ENCODE measurements around the gene LCN12. TPM values are rescaled to one million over a fixed set of nuclear protein-coding genes. Genes with fewer than 3 reads are reported as not detected.

Gene LCN12
- total RNA-seq, 1 experiment from 2014 or later: 2.1 TPM

GRCh38 chr9:136936645-136937170 lies 15.4 kb upstream of the LCN12 start:
- Mint-ChIP-seq H3K9me3 (no peaks in the 10 kb centered on the region), H3K4me1 (peaks cover 8 to 16% of the 10 kb centered on the region in 2 experiments), H3K4me3 (no peak overlapping the region), H3K27me3 (ENCODE audit: low read depth) (peaks cover 3% of the 10 kb centered on the region; the same call in 1 of the 2 replicates), H3K36me3 (ENCODE audit: insufficient read depth in 1 of 3, low read depth in 3 of 3) (peaks cover 16 to 71% (median 46%) of the 10 kb centered on the region in 3 experiments), H3K27ac (peak overlapping the region; percentile 15 to 68 (median 47); a peak in 2 of 7 replicates)
- Histone ChIP-seq H3K27ac (ENCODE audit: insufficient read length, low read depth, low read length) (no peak overlapping the region), H3K23ac (ENCODE audit: insufficient read length, low read depth, low read length) (no peak overlapping the region), H2AFZ (ENCODE audit: low read length) (no peak overlapping the region), H3K14ac (ENCODE audit: insufficient read depth, low read length) (no peak overlapping the region), H2BK120ac (ENCODE audit: low read depth, low read length, poor library complexity, severe bottlenecking) (no peak overlapping the region), H3K79me2 (ENCODE audit: insufficient read depth, low read length) (no peaks in the 10 kb centered on the region), H2AK5ac (ENCODE audit: insufficient read length, low read length) (no peak overlapping the region), H3K4ac (ENCODE audit: low read depth, low read length) (no peak overlapping the region), H2BK12ac (ENCODE audit: insufficient read length, low read depth, low read length) (no peak overlapping the region), H4K5ac (ENCODE audit: insufficient read length, low read depth, low read length) (no peak overlapping the region), H2BK20ac (ENCODE audit: low read depth, low read length, poor library complexity, severe bottlenecking) (no peak overlapping the region), H3K23me2 (ENCODE audit: insufficient read length, low read depth, low read length, poor library complexity, severe bottlenecking) (no peaks in the 10 kb centered on the region), H3K4me2 (ENCODE audit: insufficient read depth, insufficient read length, low read length) (no peak overlapping the region), H3K27me3 (ENCODE audit: insufficient read depth, low read length) (no peaks in the 10 kb centered on the region), H3T11ph (ENCODE audit: low read length) (no peak overlapping the region), H3K18ac (ENCODE audit: insufficient read length, low read depth, low read length) (no peak overlapping the region), H2BK15ac (ENCODE audit: low read depth, low read length) (no peak overlapping the region), H3K9me3 (ENCODE audit: control insufficient read depth, low read depth, low read length) (no peaks in the 10 kb centered on the region), H4K8ac (replicated peaks; ENCODE audit: insufficient read length, low read depth, low read length) (no peak overlapping the region), H3K56ac (ENCODE audit: insufficient read length, low read depth, low read length) (no peak overlapping the region), H4K91ac (ENCODE audit: insufficient read length, low read depth, low read length) (no peak overlapping the region), H3K9ac (ENCODE audit: extremely low read depth, insufficient read length, low read length) (no peak overlapping the region), H2BK5ac (ENCODE audit: insufficient read length, low read length) (no peak overlapping the region), H3K4me1 (ENCODE audit: insufficient read depth, low read length) (no peaks in the 10 kb centered on the region; the same call in 1 of the 2 replicates), H4K20me1 (ENCODE audit: control insufficient read depth, insufficient read depth, insufficient read length) (no peaks in the 10 kb centered on the region), H3K79me1 (ENCODE audit: insufficient read depth, low read depth, low read length, poor library complexity, severe bottlenecking) (no peaks in the 10 kb centered on the region)
- no peak for TF ChIP-seq CTCF (conservative IDR thresholded peaks at IDR 0.05)
- DNase-seq: no peak
- WGBS (ENCODE audit: extremely low coverage, insufficient read length, low lambda C conversion rate): no CpG with 5 or more reads among the region's 8 CpGs
